Measurements from ENCODE around the gene MYOZ2. TPM values are rescaled to one million over a fixed set of nuclear protein-coding genes. Genes with fewer than 3 reads are reported as not detected.

The MYOZ2 gene
- total and polyA plus RNA-seq, 2 experiments from 2014 or later = 0.22 to 0.59 TPM

- H3K27me3 ChIP-seq (replicated peaks; ENCODE audit: insufficient read depth) = no peaks in the 10 kb centered on the region
- H3K9me2 ChIP-seq (ENCODE audit: insufficient read depth) = no peaks in the 10 kb centered on the region
- H3K4me1 ChIP-seq (ENCODE audit: insufficient read depth) = peaks cover 31% of the 10 kb centered on the region
- peak overlapping the region; percentile 79 for H2AFZ ChIP-seq
- peak overlapping the region; percentile 62 for H3K4me2 ChIP-seq (ENCODE audit: unreplicated experiment)
- no peaks in the 10 kb centered on the region for H3K79me2 ChIP-seq (ENCODE audit: insufficient read depth)
- H3K9me3 ChIP-seq (ENCODE audit: low read depth) = no peaks in the 10 kb centered on the region
- WGBS, 2 experiments (ENCODE audit: low coverage in 1 of 2, low lambda C conversion rate in 2 of 2, missing lambda C conversion rate in 2 of 2) = 9 to 16% methylated on average over 3 of the region's 3 CpGs
- in situ Hi-C loops (cut with MboI) = no loop called here
- TF ChIP-seq EZH2 (IDR thresholded peaks at IDR 0.05; ENCODE audit: insufficient read depth, poor library complexity, severe bottlenecking) (no peak), EZH2phosphoT487 (IDR thresholded peaks at IDR 0.05; ENCODE audit: insufficient read depth, low read depth) (no peak)
- peak overlapping the region; percentile 28 for H3K9ac ChIP-seq
- no peak overlapping the region for H3K4me3 ChIP-seq
- peak; percentile 57 for DNase-seq
- no peaks in the 10 kb centered on the region for H4K20me1 ChIP-seq (ENCODE audit: insufficient read depth)
- H3F3A ChIP-seq (ENCODE audit: insufficient read depth) = peaks cover 22% of the 10 kb centered on the region
- H3K27ac ChIP-seq = peak overlapping the region; percentile 41
- H3K36me3 ChIP-seq (ENCODE audit: low read depth) = no peaks in the 10 kb centered on the region
Observed at GRCh38 chr4:119116925-119117900, 18.4 kb upstream of the MYOZ2 start.

DNA sequence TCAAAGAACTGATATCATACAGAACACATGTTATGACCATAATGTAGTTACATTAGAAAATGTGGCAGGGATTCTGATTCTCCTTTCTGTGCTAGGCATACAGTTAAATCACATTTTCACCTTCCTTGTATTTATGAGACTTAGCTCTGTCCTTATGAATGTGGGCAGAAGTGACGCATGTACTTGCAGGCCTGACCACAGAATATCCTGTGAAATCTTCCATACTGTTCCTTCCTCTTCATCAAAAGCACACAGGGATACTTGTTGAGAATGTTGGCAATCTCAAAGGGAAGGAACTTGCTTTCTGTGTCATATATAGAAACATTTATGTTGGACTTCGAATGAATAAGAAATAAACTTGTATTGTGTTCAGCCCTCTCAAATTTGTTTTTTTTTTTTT is 17.2 kb upstream of the MYOZ2 start:
- peaks cover 24% of the 10 kb centered on the region for H3K4me1 ChIP-seq (ENCODE audit: insufficient read depth)
- in situ Hi-C loops (cut with MboI) = no loop called here
- DNase-seq = no peak
- no peak overlapping the region for H3K4me3 ChIP-seq
- H3K79me2 ChIP-seq (ENCODE audit: insufficient read depth) = no peaks in the 10 kb centered on the region
- WGBS, 2 experiments (ENCODE audit: low coverage in 1 of 2, low lambda C conversion rate in 2 of 2, missing lambda C conversion rate in 2 of 2) = 75 to 79% methylated on average over 2 of the region's 2 CpGs
- TF ChIP-seq EZH2 (IDR thresholded peaks at IDR 0.05; ENCODE audit: insufficient read depth, poor library complexity, severe bottlenecking) (no peak), EZH2phosphoT487 (IDR thresholded peaks at IDR 0.05; ENCODE audit: insufficient read depth, low read depth) (no peak)
- no peaks in the 10 kb centered on the region for H3K27me3 ChIP-seq (replicated peaks; ENCODE audit: insufficient read depth)
- no peaks in the 10 kb centered on the region for H3K36me3 ChIP-seq (ENCODE audit: low read depth)
- H4K20me1 ChIP-seq (ENCODE audit: insufficient read depth) = no peaks in the 10 kb centered on the region
- H3K9me2 ChIP-seq (ENCODE audit: insufficient read depth) = no peaks in the 10 kb centered on the region
- no peak overlapping the region for H3K27ac ChIP-seq
- H3K9ac ChIP-seq = no peak overlapping the region
- peaks cover 16% of the 10 kb centered on the region for H3F3A ChIP-seq (ENCODE audit: insufficient read depth)
- H3K9me3 ChIP-seq (ENCODE audit: low read depth) = no peaks in the 10 kb centered on the region
- no peak overlapping the region for H3K4me2 ChIP-seq (ENCODE audit: unreplicated experiment)
- H2AFZ ChIP-seq = peak overlapping the region; percentile 47; the same call in 1 of the 2 replicates

DNA sequence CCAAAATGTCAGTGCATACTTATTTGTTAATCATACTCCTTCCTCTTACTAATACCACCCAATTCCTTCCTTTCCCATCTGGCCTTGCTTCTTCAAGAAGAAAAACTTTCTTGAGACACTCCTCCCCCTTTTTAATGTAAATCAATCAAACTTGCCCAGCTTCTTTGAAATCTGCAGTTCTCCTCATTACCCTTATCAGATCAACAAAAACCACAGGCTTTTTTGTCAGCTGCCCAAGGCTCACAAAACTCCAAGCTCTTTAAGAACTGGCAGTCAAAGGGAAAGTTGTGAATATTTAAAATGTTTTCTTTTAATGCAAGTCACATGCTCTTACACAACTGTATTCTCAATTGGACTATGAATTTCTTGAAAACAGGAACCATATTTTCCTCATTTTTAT is 11.3 kb upstream of the MYOZ2 start:
- no peaks in the 10 kb centered on the region for H3K36me3 ChIP-seq (ENCODE audit: low read depth)
- H3K9ac ChIP-seq = no peak overlapping the region
- peak overlapping the region; percentile 22 for H3K4me2 ChIP-seq (ENCODE audit: unreplicated experiment)
- no peaks in the 10 kb centered on the region for H4K20me1 ChIP-seq (ENCODE audit: insufficient read depth)
- in situ Hi-C loops (cut with MboI) = no loop called here
- H3K79me2 ChIP-seq (ENCODE audit: insufficient read depth) = no peaks in the 10 kb centered on the region
- TF ChIP-seq EZH2 (IDR thresholded peaks at IDR 0.05; ENCODE audit: insufficient read depth, poor library complexity, severe bottlenecking) (no peak), EZH2phosphoT487 (IDR thresholded peaks at IDR 0.05; ENCODE audit: insufficient read depth, low read depth) (no peak)
- H3K27ac ChIP-seq = no peak overlapping the region
- no peaks in the 10 kb centered on the region for H3K9me2 ChIP-seq (ENCODE audit: insufficient read depth)
- peak overlapping the region; percentile 63 for H2AFZ ChIP-seq
- H3F3A ChIP-seq (ENCODE audit: insufficient read depth) = peaks cover 8% of the 10 kb centered on the region; the same call in 1 of the 2 replicates
- H3K27me3 ChIP-seq (replicated peaks; ENCODE audit: insufficient read depth) = no peaks in the 10 kb centered on the region
- H3K4me1 ChIP-seq (ENCODE audit: insufficient read depth) = peaks cover 18% of the 10 kb centered on the region
- no peak overlapping the region for H3K4me3 ChIP-seq
- DNase-seq = no peak
- no peaks in the 10 kb centered on the region for H3K9me3 ChIP-seq (ENCODE audit: low read depth)

- Histone ChIP-seq H3K4me2 (ENCODE audit: unreplicated experiment) (no peak overlapping the region), H3K27ac (no peak overlapping the region), H3F3A (ENCODE audit: insufficient read depth) (peaks cover 15% of the 10 kb centered on the region), H3K79me2 (ENCODE audit: insufficient read depth) (no peaks in the 10 kb centered on the region), H3K27me3 (replicated peaks; ENCODE audit: insufficient read depth) (no peaks in the 10 kb centered on the region), H3K9me3 (ENCODE audit: low read depth) (no peaks in the 10 kb centered on the region), H3K9ac (no peak overlapping the region), H4K20me1 (ENCODE audit: insufficient read depth) (no peaks in the 10 kb centered on the region), H3K9me2 (ENCODE audit: insufficient read depth) (no peaks in the 10 kb centered on the region), H3K4me1 (ENCODE audit: insufficient read depth) (peaks cover 28% of the 10 kb centered on the region), H3K36me3 (ENCODE audit: low read depth) (no peaks in the 10 kb centered on the region), H2AFZ (no peak overlapping the region), H3K4me3 (no peak overlapping the region)
- no peak for DNase-seq
- in situ Hi-C loops (cut with MboI) = no loop called here
- no peak for TF ChIP-seq EZH2phosphoT487 (IDR thresholded peaks at IDR 0.05; ENCODE audit: insufficient read depth, low read depth)
Observed at GRCh38 chr4:119125931-119126330, 9.7 kb upstream of the MYOZ2 start.

Measured in GM23248 (cell line).